Epithelial cell of proximal tubule (primary cell): ENCODE measurements around the gene CFAP299. TPM values are rescaled to one million over a fixed set of nuclear protein-coding genes. Genes with fewer than 3 reads are reported as not detected.
A peak's percentile ranks its signal among the peaks of the same experiment; 100 is the strongest.

ENCODE experiments used
- DNase-seq: peaks from one replicate; pipeline ENCODE4 v3.0.0-alpha.2; 2011; ENCODE audit warnings: low read depth
- H3K4me3 ChIP-seq: 2 replicates; pipeline ENCODE4 v1.5.1; 2011; ENCODE audit warnings: low read depth, mild to moderate bottlenecking, low read length
- CTCF ChIP-seq: conservative IDR thresholded peaks from 2 replicates; pipeline ENCODE4 v1.5.1; 2012; ENCODE audit warnings: low read depth, mild to moderate bottlenecking, low read length
- total RNA-seq: library from RNA; depleted of rRNA; stranded (reverse); fragments of >200 nt; gene quantifications from 2 replicates; pipeline ENCODE4 v1.2.3, GENCODE V29; 2015

The CFAP299 gene
- total RNA-seq, 1 donor from 2014 or later: not detected

- peak overlapping the region; percentile 42 for H3K4me3 ChIP-seq
- no peak for DNase-seq
- no peak for TF ChIP-seq CTCF
Observed at GRCh38 chr4:80566203-80566872, 230.8 kb downstream of the CFAP299 start.

GRCh38 chr4:80568891-80569290 is 233.4 kb downstream of the CFAP299 start:
- no peak overlapping the region for H3K4me3 ChIP-seq
- no peak for TF ChIP-seq CTCF
- DNase-seq: no peak

- H3K4me3 ChIP-seq: no peak overlapping the region
- DNase-seq: no peak
- TF ChIP-seq CTCF: no peak
Observed at GRCh38 chr4:80576796-80577195, 241.3 kb downstream of the CFAP299 start.

GRCh38 chr4:80578001-80578400 is 242.5 kb downstream of the CFAP299 start:
- TF ChIP-seq CTCF: no peak
- DNase-seq: no peak
- H3K4me3 ChIP-seq: no peak overlapping the region

- no peak for DNase-seq
Observed at GRCh38 chr4:80585542-80585941, 250.0 kb downstream of the CFAP299 start.

GRCh38 chr4:80586716-80587115 is 251.2 kb downstream of the CFAP299 start:
- DNase-seq: no peak
- no peak for TF ChIP-seq CTCF

More at GRCh38 chr4:80585542-80585941, 250.0 kb downstream of the CFAP299 start:
- no peak overlapping the region for H3K4me3 ChIP-seq
- TF ChIP-seq CTCF: no peak

GRCh38 chr4:80587871-80588385 is 252.4 kb downstream of the CFAP299 start:
- no peak for TF ChIP-seq CTCF
- no peak for DNase-seq
- H3K4me3 ChIP-seq: no peak overlapping the region

More at GRCh38 chr4:80586716-80587115, 251.2 kb downstream of the CFAP299 start:
- H3K4me3 ChIP-seq: no peak overlapping the region
